ENCODE data around the gene MTURN. TPM values are rescaled to one million over a fixed set of nuclear protein-coding genes. Genes with fewer than 3 reads are reported as not detected.

Gene MTURN
- total RNA-seq, 6 experiments from 2014 or later = 2.2 to 5.2 (median 2.9) TPM

DNA sequence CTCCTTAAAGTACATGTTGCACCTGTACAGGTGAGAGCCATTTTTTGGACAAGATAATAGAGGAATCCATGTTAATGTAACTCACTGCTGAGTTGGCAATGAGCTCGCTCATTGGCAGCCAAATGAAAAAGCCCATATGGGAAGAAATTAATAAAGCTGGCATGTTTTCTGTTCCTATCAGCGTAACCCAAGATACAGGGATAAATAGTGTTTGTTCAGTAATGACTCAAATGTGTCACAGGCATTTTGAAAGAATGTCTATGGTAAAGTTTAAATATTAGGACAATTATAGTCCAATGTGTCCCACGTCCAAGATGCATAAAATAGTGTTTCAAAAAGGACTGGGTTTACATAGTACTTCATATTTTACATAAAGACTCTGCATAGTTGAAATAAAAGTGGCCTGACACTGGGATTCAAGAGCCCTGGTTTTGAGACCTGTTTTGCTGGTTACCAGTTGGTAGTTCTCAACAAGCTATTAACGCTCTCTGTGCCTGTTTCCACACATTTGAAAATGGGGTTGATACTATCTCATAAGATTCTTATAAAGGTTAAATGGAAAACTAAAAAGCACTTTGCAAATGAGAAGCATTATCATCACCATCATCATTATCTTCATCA is 49.1 kb downstream of the MTURN start:
- H3K4me1 ChIP-seq = no peaks in the 10 kb centered on the region
- intact Hi-C loops (cut with DNase I) = no loop called here
- H3K9me3 ChIP-seq = no peaks in the 10 kb centered on the region
- TF ChIP-seq POLR2A (IDR thresholded peaks at IDR 0.05) = no peak
- TF ChIP-seq, protein P1, sequence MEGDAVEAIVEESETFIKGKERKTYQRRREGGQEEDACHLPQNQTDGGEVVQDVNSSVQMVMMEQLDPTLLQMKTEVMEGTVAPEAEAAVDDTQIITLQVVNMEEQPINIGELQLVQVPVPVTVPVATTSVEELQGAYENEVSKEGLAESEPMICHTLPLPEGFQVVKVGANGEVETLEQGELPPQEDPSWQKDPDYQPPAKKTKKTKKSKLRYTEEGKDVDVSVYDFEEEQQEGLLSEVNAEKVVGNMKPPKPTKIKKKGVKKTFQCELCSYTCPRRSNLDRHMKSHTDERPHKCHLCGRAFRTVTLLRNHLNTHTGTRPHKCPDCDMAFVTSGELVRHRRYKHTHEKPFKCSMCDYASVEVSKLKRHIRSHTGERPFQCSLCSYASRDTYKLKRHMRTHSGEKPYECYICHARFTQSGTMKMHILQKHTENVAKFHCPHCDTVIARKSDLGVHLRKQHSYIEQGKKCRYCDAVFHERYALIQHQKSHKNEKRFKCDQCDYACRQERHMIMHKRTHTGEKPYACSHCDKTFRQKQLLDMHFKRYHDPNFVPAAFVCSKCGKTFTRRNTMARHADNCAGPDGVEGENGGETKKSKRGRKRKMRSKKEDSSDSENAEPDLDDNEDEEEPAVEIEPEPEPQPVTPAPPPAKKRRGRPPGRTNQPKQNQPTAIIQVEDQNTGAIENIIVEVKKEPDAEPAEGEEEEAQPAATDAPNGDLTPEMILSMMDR (IDR thresholded peaks at IDR 0.05) = no peak
- H3K36me3 ChIP-seq = no peaks in the 10 kb centered on the region
- H3K4me3 ChIP-seq = no peak overlapping the region
- WGBS (ENCODE audit: insufficient coverage, low coverage, low lambda C conversion rate, missing lambda C conversion rate) = 83% methylated on average over 4 of the region's 4 CpGs
- H3K27ac ChIP-seq = no peak overlapping the region
- no peak for DNase-seq
- no peak for ATAC-seq
- no peaks in the 10 kb centered on the region for H3K27me3 ChIP-seq

GRCh38 chr7:30184791-30185487 is 50.2 kb downstream of the MTURN start:
- TF ChIP-seq, protein P1 (IDR thresholded peaks at IDR 0.05) = no peak
- TF ChIP-seq POLR2A (IDR thresholded peaks at IDR 0.05) = no peak
- no peak overlapping the region for H3K4me3 ChIP-seq
- ATAC-seq (peak; percentile 29 to 58 (median 40)), DNase-seq (no peak)
- no peaks in the 10 kb centered on the region for H3K27me3 ChIP-seq
- intact Hi-C loops (cut with DNase I) = no loop called here
- WGBS (ENCODE audit: insufficient coverage, low coverage, low lambda C conversion rate, missing lambda C conversion rate) = 72% methylated on average over 3 of the region's 4 CpGs
- peak overlapping the region in 1 of 3 donors; percentile 22 for H3K27ac ChIP-seq
- H3K4me1 ChIP-seq = no peaks in the 10 kb centered on the region
- no peaks in the 10 kb centered on the region for H3K9me3 ChIP-seq
- no peaks in the 10 kb centered on the region for H3K36me3 ChIP-seq

DNA sequence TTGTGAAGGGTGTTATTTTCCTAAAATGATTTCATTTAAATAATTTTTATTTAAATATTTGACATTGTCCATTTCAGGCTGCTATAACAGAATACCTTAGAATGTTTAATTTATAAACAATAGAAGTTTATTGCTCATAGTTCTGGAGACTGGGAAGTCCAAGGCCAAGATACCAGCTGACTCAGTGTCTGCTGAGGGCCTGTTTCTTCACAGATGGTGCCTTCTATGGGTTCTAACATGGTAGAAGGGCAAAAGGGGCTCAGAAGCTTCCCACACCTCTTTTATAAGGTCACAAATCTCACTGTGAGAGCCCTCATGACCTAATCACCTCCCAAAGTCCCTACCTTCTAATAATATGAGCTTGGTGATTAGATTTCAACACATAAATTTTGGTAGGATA is 50.7 kb downstream of the MTURN start:
- no peak overlapping the region for H3K4me3 ChIP-seq
- no peak for ATAC-seq
- H3K27me3 ChIP-seq = no peaks in the 10 kb centered on the region
- H3K9me3 ChIP-seq = no peaks in the 10 kb centered on the region
- no peaks in the 10 kb centered on the region for H3K4me1 ChIP-seq
- H3K27ac ChIP-seq = no peak overlapping the region
- intact Hi-C loops (cut with DNase I) = no loop called here
- DNase-seq = no peak
- H3K36me3 ChIP-seq = no peaks in the 10 kb centered on the region
- TF ChIP-seq, protein P1 (IDR thresholded peaks at IDR 0.05) = no peak
- no peak for TF ChIP-seq POLR2A (IDR thresholded peaks at IDR 0.05)

DNA sequence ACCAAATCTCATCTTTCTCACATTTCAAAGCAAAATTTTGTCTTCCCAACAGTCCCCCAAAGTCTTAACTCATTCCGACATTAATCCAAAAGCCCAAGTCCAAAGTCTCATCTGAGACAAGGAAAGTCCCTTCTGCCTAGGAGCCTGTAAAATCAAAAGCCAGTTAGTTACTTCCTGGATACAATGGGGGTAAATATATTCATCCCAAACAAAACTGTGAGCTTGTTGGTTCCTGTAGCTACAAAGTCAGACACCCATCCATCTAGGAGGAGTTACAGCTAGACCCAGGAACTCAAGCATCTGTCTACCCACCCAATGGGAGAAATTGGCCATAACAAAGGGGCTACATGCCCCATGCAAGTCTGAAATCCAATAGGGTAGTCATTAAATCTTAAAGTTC is 51.9 kb downstream of the MTURN start:
- ATAC-seq = no peak
- Histone ChIP-seq H3K9me3 (no peaks in the 10 kb centered on the region), H3K4me3 (no peak overlapping the region), H3K36me3 (no peaks in the 10 kb centered on the region), H3K27ac (no peak overlapping the region), H3K27me3 (no peaks in the 10 kb centered on the region), H3K4me1 (no peaks in the 10 kb centered on the region)
- intact Hi-C loops (cut with DNase I) = no loop called here
- 67% methylated on average over 1 of the region's 1 CpG for WGBS (ENCODE audit: insufficient coverage, low coverage, low lambda C conversion rate, missing lambda C conversion rate)
- no peak for TF ChIP-seq POLR2A (IDR thresholded peaks at IDR 0.05)
- TF ChIP-seq, protein P1 (IDR thresholded peaks at IDR 0.05) = no peak
- DNase-seq = no peak

Measured in right lobe of liver (tissue), 6 donors.